IPS-15b (cell line): ENCODE data around the gene PON2.

ENCODE experiments used
- H3K27me3 ChIP-seq: one replicate; pipeline ENCODE4 v1.6.1; 2013; ENCODE audit warnings: low read length; ENCODE audit not compliant: control insufficient read depth, insufficient read depth
- H3K36me3 ChIP-seq: one replicate; pipeline ENCODE4 v1.6.1; 2013; ENCODE audit warnings: low read length; ENCODE audit not compliant: control insufficient read depth, insufficient read depth
- H3K4me1 ChIP-seq: one replicate; pipeline ENCODE4 v1.6.1; 2013; ENCODE audit warnings: mild to moderate bottlenecking, low read length; ENCODE audit not compliant: control insufficient read depth, insufficient read depth
- H3K4me3 ChIP-seq: one replicate; pipeline ENCODE4 v1.5.1; 2013; ENCODE audit warnings: low read depth, low read length
- H3K9ac ChIP-seq: one replicate; pipeline ENCODE4 v1.6.1; 2013; ENCODE audit warnings: low read depth, mild to moderate bottlenecking, low read length
- H3K9me3 ChIP-seq: one replicate; pipeline ENCODE4 v1.6.1; 2013; ENCODE audit warnings: mild to moderate bottlenecking, low read length; ENCODE audit not compliant: control insufficient read depth, insufficient read depth

PON2 gene

DNA sequence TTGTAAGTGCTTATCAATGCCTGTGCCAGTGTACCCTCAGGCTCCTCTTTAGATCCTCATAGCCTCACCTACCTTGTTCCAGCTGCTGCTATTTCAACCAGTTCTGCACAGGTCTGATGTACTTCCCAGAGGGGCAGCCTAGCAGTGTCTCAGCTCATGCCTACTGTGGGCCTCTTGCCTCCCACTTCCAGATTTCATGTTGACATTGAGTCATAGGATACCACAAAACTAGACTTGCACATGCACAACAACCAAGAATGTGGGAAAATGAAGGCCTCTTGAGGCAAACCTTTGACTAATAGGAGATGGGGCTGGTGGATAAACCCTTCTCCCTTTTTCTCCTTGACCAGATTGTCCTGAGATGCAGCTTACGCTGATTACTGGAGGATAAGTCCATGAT is 69.7 kb downstream of the PON2 start:
- Histone ChIP-seq H3K36me3 (no peaks in the 10 kb centered on the region), H3K4me3 (no peak overlapping the region), H3K4me1 (no peaks in the 10 kb centered on the region), H3K9me3 (no peaks in the 10 kb centered on the region), H3K27me3 (no peaks in the 10 kb centered on the region), H3K9ac (no peak overlapping the region)

DNA sequence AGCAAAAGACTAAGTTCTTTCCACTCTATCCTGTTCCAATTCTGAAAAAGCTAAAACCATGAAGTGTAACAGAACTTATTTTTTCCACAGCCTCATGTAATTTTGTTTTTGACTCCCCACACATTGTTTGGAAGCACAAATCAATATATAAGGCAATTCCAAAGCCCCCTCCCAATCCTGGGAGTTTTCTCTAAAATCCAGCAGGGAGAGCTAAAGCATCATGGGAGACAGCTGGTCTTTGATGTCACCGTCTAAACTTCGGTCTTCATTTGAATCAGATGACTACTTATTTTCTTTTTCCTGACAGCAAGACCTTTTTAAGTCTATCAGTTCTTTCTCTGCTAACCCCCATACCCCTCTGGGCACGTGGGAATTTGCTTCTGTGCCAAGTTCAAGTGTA is 77.2 kb downstream of the PON2 start:
- Histone ChIP-seq H3K9me3 (no peaks in the 10 kb centered on the region), H3K9ac (no peak overlapping the region)

More for the DNA sequence above, 77.2 kb downstream of the PON2 start:
- H3K4me3 ChIP-seq: no peak overlapping the region
- H3K4me1 ChIP-seq: no peaks in the 10 kb centered on the region
- no peaks in the 10 kb centered on the region for H3K36me3 ChIP-seq
- H3K27me3 ChIP-seq: no peaks in the 10 kb centered on the region
